KMS-11 (cell line): ENCODE measurements around the gene KRTCAP2.

Experiments used
- H2AFZ ChIP-seq: fragments of 200-600 bp; sonication (generic); 2 replicates; pipeline ENCODE4 v1.6.1; 2016; ENCODE audit warnings: antibody characterized with exemption, mixed run types, low read depth
- H3K27ac ChIP-seq: fragments of 200-600 bp; sonication (generic); 2 replicates; pipeline ENCODE4 v1.6.1; 2016; ENCODE audit warnings: mild to moderate bottlenecking, mixed run types
- H3K27me3 ChIP-seq: fragments of 200-600 bp; sonication (generic); 2 replicates; pipeline ENCODE4 v1.6.1; 2017; ENCODE audit warnings: mild to moderate bottlenecking, low read depth, mixed run types, moderate library complexity; ENCODE audit not compliant: insufficient read depth
- H3K36me3 ChIP-seq: fragments of 200-600 bp; sonication (generic); 2 replicates; pipeline ENCODE4 v1.6.1; 2017; ENCODE audit warnings: mild to moderate bottlenecking, mixed run types; ENCODE audit not compliant: insufficient read depth
- H3K4me1 ChIP-seq: fragments of 200-600 bp; sonication (generic); 2 replicates; pipeline ENCODE4 v1.6.1; 2016; ENCODE audit warnings: mild to moderate bottlenecking, low read depth, mixed run types; ENCODE audit not compliant: poor library complexity, severe bottlenecking
- H3K4me2 ChIP-seq: fragments of 200-600 bp; sonication (generic); 2 replicates; pipeline ENCODE4 v1.7.0; 2016; ENCODE audit warnings: mild to moderate bottlenecking, mixed run types
- H3K4me3 ChIP-seq: fragments of 200-600 bp; sonication (generic); IDR thresholded peaks from 2 replicates; pipeline ENCODE4 v1.6.1; 2017; ENCODE audit warnings: low read depth, low read length, mixed read lengths; ENCODE audit not compliant: insufficient read depth
- H3K79me2 ChIP-seq: fragments of 200-600 bp; sonication (generic); 2 replicates; pipeline ENCODE4 v1.6.1; 2016; ENCODE audit warnings: low read depth, mixed run types; ENCODE audit not compliant: insufficient read depth
- H3K9ac ChIP-seq: fragments of 200-600 bp; sonication (generic); 2 replicates; pipeline ENCODE4 v1.6.1; 2016; ENCODE audit warnings: mild to moderate bottlenecking, mixed run types
- H4K20me1 ChIP-seq: fragments of 200-600 bp; sonication (generic); 2 replicates; pipeline ENCODE4 v1.6.1; 2016; ENCODE audit warnings: mild to moderate bottlenecking, mixed run types; ENCODE audit not compliant: insufficient read depth
- TF ChIP-seq, protein P1 (sequence below): fragments of 200-600 bp; sonication (generic); conservative IDR thresholded peaks from 2 replicates; pipeline ENCODE4 v1.6.1; 2017; ENCODE audit warnings: low read depth, mild to moderate bottlenecking, antibody characterized with exemption, low read length, moderate library complexity, mixed read lengths

KRTCAP2 gene

DNA sequence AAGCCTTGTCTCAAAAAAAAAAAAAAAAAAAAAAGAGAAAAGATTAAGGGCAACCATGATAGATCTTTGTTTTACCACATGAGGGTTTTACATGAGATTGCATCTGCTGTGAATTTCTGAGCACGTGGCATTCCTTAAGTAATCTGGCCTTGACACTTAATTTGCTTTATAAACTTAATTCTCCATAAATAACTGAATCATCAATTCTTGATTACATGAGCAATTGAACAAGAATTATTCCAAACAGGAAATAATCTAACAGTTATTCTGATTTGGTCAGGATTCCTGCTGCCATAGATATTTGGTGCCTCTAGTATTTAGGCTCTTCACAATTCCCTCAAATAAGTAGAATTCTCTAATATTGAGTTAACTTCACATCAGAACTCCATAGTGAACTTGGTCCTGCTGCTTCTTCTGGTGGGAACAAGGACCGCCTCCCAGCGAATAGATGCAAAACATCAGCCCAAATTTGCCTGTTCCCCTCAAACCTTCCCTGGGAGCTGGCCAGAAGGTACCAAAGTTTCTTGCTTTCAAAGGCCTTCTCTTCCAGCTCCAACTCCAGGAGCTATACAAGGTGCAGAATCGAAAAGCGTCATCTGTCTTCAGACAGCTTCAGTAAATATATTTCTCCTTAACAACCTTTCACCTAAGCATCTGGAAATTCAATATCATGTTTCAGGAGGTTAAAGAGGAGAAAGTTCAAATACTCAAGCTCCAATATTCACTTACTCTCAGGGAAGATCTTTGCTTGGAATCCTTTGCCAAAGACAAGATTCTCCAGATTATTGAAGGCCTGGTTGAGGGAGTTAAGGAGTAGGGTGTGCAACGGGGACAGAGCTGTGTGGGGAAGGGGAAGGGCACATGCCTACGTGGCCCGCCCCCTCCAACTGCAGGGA lies 1.0 kb downstream of the KRTCAP2 start:
- H3K79me2 ChIP-seq: peaks cover 18% of the 10 kb centered on the region
- H3K36me3 ChIP-seq: no peaks in the 10 kb centered on the region; the same call in 1 of the 2 replicates
- peak overlapping the region; percentile 53 for H3K27ac ChIP-seq
- peaks cover 45% of the 10 kb centered on the region for H3K4me1 ChIP-seq
- peak overlapping the region; percentile 97 for H3K4me2 ChIP-seq
- no peaks in the 10 kb centered on the region for H4K20me1 ChIP-seq
- TF ChIP-seq, protein P1, sequence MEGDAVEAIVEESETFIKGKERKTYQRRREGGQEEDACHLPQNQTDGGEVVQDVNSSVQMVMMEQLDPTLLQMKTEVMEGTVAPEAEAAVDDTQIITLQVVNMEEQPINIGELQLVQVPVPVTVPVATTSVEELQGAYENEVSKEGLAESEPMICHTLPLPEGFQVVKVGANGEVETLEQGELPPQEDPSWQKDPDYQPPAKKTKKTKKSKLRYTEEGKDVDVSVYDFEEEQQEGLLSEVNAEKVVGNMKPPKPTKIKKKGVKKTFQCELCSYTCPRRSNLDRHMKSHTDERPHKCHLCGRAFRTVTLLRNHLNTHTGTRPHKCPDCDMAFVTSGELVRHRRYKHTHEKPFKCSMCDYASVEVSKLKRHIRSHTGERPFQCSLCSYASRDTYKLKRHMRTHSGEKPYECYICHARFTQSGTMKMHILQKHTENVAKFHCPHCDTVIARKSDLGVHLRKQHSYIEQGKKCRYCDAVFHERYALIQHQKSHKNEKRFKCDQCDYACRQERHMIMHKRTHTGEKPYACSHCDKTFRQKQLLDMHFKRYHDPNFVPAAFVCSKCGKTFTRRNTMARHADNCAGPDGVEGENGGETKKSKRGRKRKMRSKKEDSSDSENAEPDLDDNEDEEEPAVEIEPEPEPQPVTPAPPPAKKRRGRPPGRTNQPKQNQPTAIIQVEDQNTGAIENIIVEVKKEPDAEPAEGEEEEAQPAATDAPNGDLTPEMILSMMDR: no peak
- H3K27me3 ChIP-seq: no peaks in the 10 kb centered on the region
- peak overlapping the region; percentile 68 for H2AFZ ChIP-seq
- H3K4me3 ChIP-seq: peak overlapping the region; percentile 92
- peak overlapping the region; percentile 74 for H3K9ac ChIP-seq

DNA sequence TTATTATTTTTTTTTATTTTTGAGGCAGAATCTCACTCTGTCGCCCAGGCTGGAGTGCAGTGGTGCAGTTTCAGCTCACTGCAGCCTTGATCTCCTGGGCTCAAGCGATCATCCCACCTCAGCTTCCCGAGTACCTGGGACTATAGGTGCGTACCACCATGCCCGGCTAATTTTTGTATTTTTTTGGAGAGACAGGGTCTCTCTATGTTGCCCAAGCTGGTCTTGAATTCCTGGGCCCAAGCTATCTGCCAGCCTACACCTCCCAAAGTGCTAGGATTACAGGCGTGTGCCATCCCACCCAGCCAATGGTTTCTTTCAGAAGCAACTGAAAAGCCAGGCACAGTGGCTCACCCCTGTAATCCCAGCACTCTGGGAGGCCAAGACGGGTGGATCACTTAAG lies 2.3 kb downstream of the KRTCAP2 start:
- peaks cover 32% of the 10 kb centered on the region for H3K4me1 ChIP-seq
- H3K4me3 ChIP-seq: no peak overlapping the region
- no peaks in the 10 kb centered on the region for H4K20me1 ChIP-seq
- H3K9ac ChIP-seq: no peak overlapping the region
- H3K4me2 ChIP-seq: no peak overlapping the region
- no peaks in the 10 kb centered on the region; the same call in 1 of the 2 replicates for H3K36me3 ChIP-seq
- TF ChIP-seq, protein P1: no peak; the same call in 1 of the 2 replicates
- no peak overlapping the region for H2AFZ ChIP-seq
- H3K27ac ChIP-seq: no peak overlapping the region
- H3K27me3 ChIP-seq: no peaks in the 10 kb centered on the region
- peaks cover 18% of the 10 kb centered on the region for H3K79me2 ChIP-seq

DNA sequence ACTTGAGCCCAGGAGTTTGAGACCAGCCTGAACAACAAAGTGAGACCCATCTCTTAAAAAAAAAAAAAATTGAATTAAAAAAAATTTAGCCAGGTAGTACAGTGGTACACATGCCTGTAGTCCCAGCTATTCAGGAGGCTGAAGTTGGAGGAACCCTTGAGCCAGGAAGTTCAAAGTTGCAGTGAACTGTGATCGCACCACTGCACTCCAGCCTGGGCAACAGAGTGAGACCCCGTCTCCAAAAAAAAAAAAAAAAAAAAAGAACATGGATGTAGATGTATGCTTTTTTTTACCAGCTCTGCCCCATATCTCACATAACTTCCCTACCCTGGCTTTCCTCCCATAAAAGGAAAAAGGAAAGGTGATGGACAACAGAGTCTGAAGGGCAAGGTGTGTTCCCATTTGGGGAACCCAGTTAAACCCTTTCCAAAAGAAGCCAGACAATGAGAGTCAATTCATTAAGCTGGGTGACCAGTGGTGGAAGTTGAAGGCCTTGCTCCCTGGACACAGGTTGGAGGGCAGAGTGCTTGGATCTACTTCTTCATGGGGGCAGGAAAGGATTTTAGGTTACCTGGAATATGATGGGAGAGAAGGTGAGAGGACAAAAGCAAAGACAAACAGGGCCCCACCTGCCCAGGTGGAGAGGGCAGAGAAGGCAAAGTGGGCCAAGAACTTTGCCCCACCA lies 2.9 kb downstream of the KRTCAP2 start:
- H3K4me1 ChIP-seq: peaks cover 28% of the 10 kb centered on the region

DNA sequence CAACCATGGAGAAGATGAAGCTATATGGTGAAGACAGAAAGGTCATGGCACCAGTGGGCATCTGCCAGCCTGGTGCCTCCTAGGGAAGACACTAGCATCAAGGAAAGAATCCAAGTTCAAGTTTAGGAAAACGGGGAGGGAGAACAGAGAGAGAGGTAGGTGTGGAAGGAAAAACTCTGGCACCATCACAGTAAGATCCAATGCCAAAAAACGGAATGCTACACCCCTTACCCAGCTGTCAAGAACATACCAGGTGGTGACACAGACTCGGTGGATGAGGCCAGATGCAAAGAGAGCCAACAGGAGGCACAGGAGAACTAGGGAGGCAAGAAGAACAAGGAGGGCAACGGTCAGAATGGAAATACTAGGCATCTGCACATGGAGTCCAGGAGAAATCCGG lies 3.6 kb downstream of the KRTCAP2 start:
- no peak overlapping the region for H3K4me3 ChIP-seq
- H4K20me1 ChIP-seq: no peaks in the 10 kb centered on the region
- H3K4me1 ChIP-seq: peaks cover 24% of the 10 kb centered on the region
- H2AFZ ChIP-seq: no peak overlapping the region
- no peaks in the 10 kb centered on the region; the same call in 1 of the 2 replicates for H3K36me3 ChIP-seq
- no peak overlapping the region for H3K9ac ChIP-seq
- TF ChIP-seq, protein P1: 0 out of 2 replicates have a peak, but pooled peaks have one; percentile 25
- H3K27ac ChIP-seq: no peak overlapping the region
- no peaks in the 10 kb centered on the region for H3K27me3 ChIP-seq
- peaks cover 18% of the 10 kb centered on the region for H3K79me2 ChIP-seq
- no peak overlapping the region for H3K4me2 ChIP-seq

More for the DNA sequence above, 2.9 kb downstream of the KRTCAP2 start:
- no peaks in the 10 kb centered on the region; the same call in 1 of the 2 replicates for H3K36me3 ChIP-seq
- no peak overlapping the region for H3K9ac ChIP-seq
- H3K4me3 ChIP-seq: no peak overlapping the region
- peaks cover 18% of the 10 kb centered on the region for H3K79me2 ChIP-seq
- no peaks in the 10 kb centered on the region for H3K27me3 ChIP-seq
- H4K20me1 ChIP-seq: no peaks in the 10 kb centered on the region
- no peak overlapping the region for H3K27ac ChIP-seq
- TF ChIP-seq, protein P1: no peak
- no peak overlapping the region for H2AFZ ChIP-seq
- no peak overlapping the region for H3K4me2 ChIP-seq
